Measurements from ENCODE around the gene ST3GAL2. TPM values are rescaled to one million over a fixed set of nuclear protein-coding genes. Genes with fewer than 3 reads are reported as not detected.

ST3GAL2 gene
- total and polyA plus RNA-seq, 2 donors (not counting 1 experiment from before 2014, with no cell fraction given): 18.2 to 71.3 TPM

- peaks cover 0 to 3% (median 0%) of the 10 kb centered on the region in 3 donors for H3K9me3 ChIP-seq (ENCODE audit: control extremely low read depth in 1 of 3, control insufficient read depth in 2 of 3, insufficient read depth in 1 of 3, low read length in 2 of 3)
- 1% methylated on average over 23 of the region's 31 CpGs for WGBS (ENCODE audit: insufficient coverage)
- H3K27me3 ChIP-seq (replicated peaks in 1 of 4; ENCODE audit: control extremely low read depth in 1 of 4, control insufficient read depth in 3 of 4, insufficient read depth in 4 of 4, low read length in 3 of 4): no peaks in the 10 kb centered on the region
- Mint-ChIP-seq H3K4me1 (peaks cover 8% of the 10 kb centered on the region), H3K27me3 (no peaks in the 10 kb centered on the region), H3K4me3 (peak overlapping the region; percentile 97), H3K27ac (peak overlapping the region; percentile 82), H3K9me3 (ENCODE audit: insufficient read depth) (no peaks in the 10 kb centered on the region)
- TF ChIP-seq CTCF (IDR thresholded peaks at IDR 0.05) (no peak), EZH2 (IDR thresholded peaks at IDR 0.05; ENCODE audit: borderline replicate concordance, insufficient read depth, low read depth, low read length, poor library complexity, severe bottlenecking) (no peak)
- peaks cover 11% of the 10 kb centered on the region for H3K79me2 ChIP-seq (ENCODE audit: control insufficient read depth, insufficient read depth, low read length)
- peak overlapping the region; percentile 98 for H3K4me2 ChIP-seq (replicated peaks; ENCODE audit: low read depth, low read length, poor library complexity, severe bottlenecking)
- ATAC-seq (ENCODE audit: low read depth): peak; percentile 1
- intact Hi-C loops (cut with micrococcal nuclease): no loop called here
- H3K36me3 ChIP-seq (replicated peaks in 1 of 2; ENCODE audit: control extremely low read depth in 1 of 2, control insufficient read depth in 1 of 2, extremely low read depth in 1 of 2, insufficient read depth in 2 of 2, low read length in 1 of 2): peaks cover 2 to 16% of the 10 kb centered on the region in 2 experiments
- CTCF ChIA-PET: interaction anchor here (0.6 to 2.9 kb wide), 19 partner anchors 10 to 144 kb away, joined by 3 to 28 read pairs (median 4); partner anchors contain the start of genes COG4, EXOSC6, FCSK and SF3B3
- peaks cover 18 to 25% of the 10 kb centered on the region in 2 donors for H3K4me1 ChIP-seq (ENCODE audit: control insufficient read depth in 2 of 2, insufficient read depth in 2 of 2, low read length in 2 of 2)
- H4K20me1 ChIP-seq (ENCODE audit: control insufficient read depth, insufficient read depth, low read length, poor library complexity, severe bottlenecking): no peaks in the 10 kb centered on the region
- peak overlapping the region; percentile 94 for H2AFZ ChIP-seq (ENCODE audit: insufficient read depth, low read depth, low read length, poor library complexity, severe bottlenecking)
- DNase-seq: peak; percentile 72
- peak overlapping the region; percentile 80 for H3K9ac ChIP-seq (ENCODE audit: low read length)
- POLR2A ChIA-PET: interaction anchor here (0.6 to 2.8 kb wide), 12 partner anchors 34 to 143 kb away, joined by 3 to 25 read pairs (median 5); partner anchors contain the start of genes COG4, DDX19A, FCSK and SF3B3
- peak overlapping the region; percentile 64 to 81 for H3K27ac ChIP-seq (ENCODE audit: low read length in 2 of 2)
- peak overlapping the region; percentile 58 to 89 (median 74) for H3K4me3 ChIP-seq (ENCODE audit: control extremely low read depth in 1 of 5, extremely low read depth in 1 of 5, insufficient read depth in 1 of 5, low read depth in 2 of 5, low read length in 4 of 5)
Observed at GRCh38 chr16:70380248-70380918, 58.5 kb downstream of the ST3GAL2 start.

All from B cell (primary cell).